Mesodermal cell (in vitro differentiated cells): ENCODE data around the gene MYH15.
A peak's percentile ranks its signal among the peaks of the same experiment; 100 is the strongest.
"Not testable (repeated sequence)": the region's sequence is repeated elsewhere in the genome, so short reads cannot be mapped to it uniquely, and the experiment has no call there.

Experiments used
- H3K27ac ChIP-seq: 2 replicates; pipeline ENCODE4 v1.7.0; 2013; ENCODE audit warnings: mild to moderate bottlenecking, low read depth, low read length, moderate library complexity; ENCODE audit not compliant: severe bottlenecking
- H3K36me3 ChIP-seq: 2 replicates; pipeline ENCODE4 v1.7.1; 2013; ENCODE audit warnings: mild to moderate bottlenecking, low read length, moderate library complexity; ENCODE audit not compliant: control insufficient read depth, insufficient read depth
- H3K4me1 ChIP-seq: one replicate; pipeline ENCODE4 v1.7.1; 2013; ENCODE audit warnings: mild to moderate bottlenecking, low read length; ENCODE audit not compliant: insufficient read depth, control insufficient read depth, poor library complexity, severe bottlenecking
- H3K4me3 ChIP-seq: 2 replicates; pipeline ENCODE4 v1.7.0; 2013; ENCODE audit warnings: low read length, control low read depth, mild to moderate bottlenecking; ENCODE audit not compliant: insufficient read depth, poor library complexity, severe bottlenecking; ENCODE audit errors: extremely low read depth
- H3K9me3 ChIP-seq: 2 replicates; pipeline ENCODE4 v1.7.1; 2013; ENCODE audit warnings: mild to moderate bottlenecking, low read length, moderate library complexity; ENCODE audit not compliant: control insufficient read depth
- WGBS, 2 experiments: methylation state at CpG; one replicate each; pipeline ENCODE4 v1.1.5; 2013; ENCODE audit warnings: missing lambda C conversion rate in 2 of 2; ENCODE audit not compliant: insufficient coverage in 2 of 2; 5-methylcytosine and 5-hydroxymethylcytosine counted together

MYH15 gene

GRCh38 chr3:108393128-108393900 lies 117.1 kb downstream of the MYH15 start:
- 83 to 92% methylated on average over 2 of the region's 3 CpGs for whole genome bisulfite sequencing, 2 experiments
- H3K27ac ChIP-seq, result no peak overlapping the region
- no peaks in the 10 kb centered on the region for H3K9me3 ChIP-seq
- no peaks in the 10 kb centered on the region for H3K4me1 ChIP-seq
- no peaks in the 10 kb centered on the region for H3K36me3 ChIP-seq
- H3K4me3 ChIP-seq, result no peak overlapping the region

- H3K9me3 ChIP-seq, result no peaks in the 10 kb centered on the region
- 83% methylated on average over 1 of the region's 3 CpGs; no CpG with 5 or more reads in 1 of the 2 experiments for WGBS, 2 experiments
- no peaks in the 10 kb centered on the region for H3K36me3 ChIP-seq
- no peak overlapping the region for H3K4me3 ChIP-seq
- H3K27ac ChIP-seq, result no peak overlapping the region
- no peaks in the 10 kb centered on the region for H3K4me1 ChIP-seq
Measured at GRCh38 chr3:108391917-108392593, 118.3 kb downstream of the MYH15 start.

DNA sequence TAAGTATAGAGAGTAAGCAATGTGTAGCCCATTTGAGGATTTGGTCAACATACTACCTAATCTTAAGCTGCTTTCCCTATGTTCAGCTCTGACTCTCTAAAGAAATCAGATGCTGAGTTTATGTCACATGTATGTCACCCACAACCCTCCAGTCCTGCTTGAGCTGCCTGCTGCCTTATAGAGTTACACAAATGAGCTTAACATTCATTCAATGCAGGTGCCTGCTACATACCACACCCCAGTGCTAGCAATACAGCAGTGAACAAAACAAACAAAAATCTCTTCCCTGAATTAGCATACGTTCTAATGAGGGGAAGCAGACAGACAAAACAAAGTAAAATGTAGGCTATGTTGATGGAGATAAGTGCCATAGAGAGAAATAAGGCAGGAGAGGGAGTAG lies 121.0 kb downstream of the MYH15 start:
- no peak overlapping the region for H3K4me3 ChIP-seq
- no peaks in the 10 kb centered on the region for H3K4me1 ChIP-seq
- H3K9me3 ChIP-seq, result no peaks in the 10 kb centered on the region
- H3K36me3 ChIP-seq, result no peaks in the 10 kb centered on the region
- no CpG with 5 or more reads among the region's 1 CpG for WGBS, 2 experiments
- H3K27ac ChIP-seq, result no peak overlapping the region

DNA sequence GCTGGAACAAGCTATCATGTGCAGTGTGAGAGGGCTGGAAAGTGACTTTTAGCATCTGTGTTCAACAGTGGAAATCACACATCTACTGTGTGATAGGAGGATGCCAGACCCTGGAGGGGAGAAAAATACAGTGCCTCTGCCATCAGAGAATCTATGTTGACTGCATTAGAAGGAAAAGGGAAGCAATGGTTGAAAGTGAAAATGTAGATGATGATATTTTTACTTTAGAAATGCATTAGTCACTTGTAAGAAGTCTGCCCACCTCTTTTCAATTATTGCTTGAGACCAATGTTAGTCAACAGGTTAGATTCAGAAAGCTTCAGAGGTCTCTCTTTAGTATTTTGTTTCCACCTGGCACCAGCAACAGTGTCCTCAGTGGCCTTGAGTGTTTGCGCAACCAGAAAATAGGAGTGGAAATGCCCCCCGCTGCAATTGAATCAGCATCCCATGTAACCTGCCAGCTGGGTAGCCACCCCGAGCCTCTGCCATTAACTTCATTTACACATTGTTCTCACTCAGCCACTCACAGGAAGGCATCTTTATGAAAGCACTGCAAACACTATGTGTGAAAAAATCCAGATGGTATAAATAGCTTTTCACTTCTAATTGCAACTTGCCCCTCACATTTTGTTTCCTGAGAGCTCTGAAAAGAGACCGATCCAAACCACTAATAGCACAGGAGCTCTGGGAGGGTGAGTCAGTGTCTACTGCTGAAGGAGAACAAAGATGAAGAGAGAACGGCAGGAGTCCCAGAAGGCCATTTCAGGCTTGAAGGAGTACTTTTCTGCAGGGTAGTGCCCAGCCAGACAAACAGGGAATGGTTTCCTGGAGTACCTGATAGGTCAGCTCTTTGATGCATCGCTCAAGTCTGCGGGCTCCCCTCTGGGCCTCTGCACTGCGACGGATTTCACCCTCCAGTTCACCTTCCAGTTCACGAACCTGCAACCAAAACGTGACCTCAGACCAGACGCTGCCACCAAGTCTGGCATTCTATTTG lies 122.0 kb downstream of the MYH15 start:
- no peaks in the 10 kb centered on the region for H3K36me3 ChIP-seq
- no peak overlapping the region for H3K4me3 ChIP-seq
- H3K4me1 ChIP-seq, result no peaks in the 10 kb centered on the region
- 79 to 87% methylated on average over 9 to 11 of the region's 12 CpGs for WGBS, 2 experiments
- no peaks in the 10 kb centered on the region for H3K9me3 ChIP-seq
- no peak overlapping the region for H3K27ac ChIP-seq

DNA sequence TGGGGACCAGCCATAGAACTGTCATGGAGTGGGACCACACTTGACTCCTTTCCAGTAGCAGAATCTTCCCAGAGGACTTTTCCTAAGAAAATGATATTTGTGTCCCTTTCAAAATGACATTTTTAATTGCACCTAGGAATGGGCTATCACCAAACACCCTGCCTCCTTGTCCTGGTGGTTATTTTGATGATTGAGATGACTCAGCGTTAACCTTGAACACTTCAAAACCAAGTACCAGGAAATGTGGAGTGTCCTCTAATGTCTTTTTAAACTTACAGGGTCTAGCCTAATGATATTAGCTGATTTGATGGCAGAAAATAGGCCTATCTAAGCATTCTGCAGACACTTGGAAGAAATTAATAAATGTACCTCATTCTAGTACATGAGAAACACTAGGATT lies 123.3 kb downstream of the MYH15 start:
- Histone ChIP-seq H3K4me3 (no peak overlapping the region), H3K9me3 (no peaks in the 10 kb centered on the region), H3K36me3 (no peaks in the 10 kb centered on the region), H3K4me1 (peaks cover under 1% of the 10 kb centered on the region), H3K27ac (no peak overlapping the region)
- WGBS, 2 experiments, result 100% methylated on average over 1 of the region's 1 CpG; no CpG with 5 or more reads in 1 of the 2 experiments

GRCh38 chr3:108383306-108383705 lies 127.1 kb downstream of the MYH15 start:
- Histone ChIP-seq H3K27ac (no peak overlapping the region), H3K36me3 (no peaks in the 10 kb centered on the region), H3K9me3 (peaks cover 5% of the 10 kb centered on the region), H3K4me1 (peaks cover 3% of the 10 kb centered on the region), H3K4me3 (no peak overlapping the region)

DNA sequence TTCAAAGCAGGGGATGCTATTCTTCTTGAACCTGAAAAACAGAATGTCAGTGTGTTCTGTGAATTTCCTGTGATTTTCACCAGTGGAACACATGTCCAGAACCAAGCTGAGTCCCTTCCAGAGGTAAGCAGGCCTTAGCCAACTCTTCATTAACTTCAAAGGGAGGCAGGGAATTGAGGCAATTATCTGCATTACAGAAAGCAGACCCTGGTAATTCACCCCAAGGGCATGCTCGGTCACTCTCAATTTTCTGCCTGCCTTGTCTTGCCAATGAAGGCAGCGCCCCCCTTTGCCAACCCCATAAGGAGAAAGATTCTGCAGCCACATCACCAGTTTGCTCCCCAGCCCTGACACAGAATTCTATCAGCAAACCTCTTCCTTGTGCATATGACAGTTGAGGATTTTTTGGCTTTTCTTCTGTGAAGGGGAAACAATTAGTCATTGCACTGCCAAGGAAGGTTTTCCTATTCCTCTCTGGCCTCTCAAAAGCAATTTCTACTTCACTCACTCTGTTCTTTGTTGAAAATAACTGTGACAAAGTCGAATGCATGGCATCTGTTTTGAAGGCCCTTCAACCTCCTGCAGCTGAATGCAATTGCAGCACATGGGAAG lies 128.8 kb downstream of the MYH15 start:
- Histone ChIP-seq H3K4me3 (no peak overlapping the region), H3K9me3 (peaks cover 5% of the 10 kb centered on the region), H3K27ac (peak overlapping the region; percentile 30), H3K4me1 (peaks cover 3% of the 10 kb centered on the region), H3K36me3 (no peaks in the 10 kb centered on the region)
- WGBS, 2 experiments, result 50% methylated on average over 1 of the region's 3 CpGs

GRCh38 chr3:108380128-108380795 lies 130.1 kb downstream of the MYH15 start:
- Histone ChIP-seq H3K4me1 (peaks cover 3% of the 10 kb centered on the region), H3K36me3 (no peaks in the 10 kb centered on the region), H3K27ac (no peak overlapping the region), H3K4me3 (no peak overlapping the region), H3K9me3 (peaks cover 5% of the 10 kb centered on the region)
- 96% methylated on average over 7 of the region's 7 CpGs for WGBS, 2 experiments

GRCh38 chr3:108378952-108379342 lies 131.4 kb downstream of the MYH15 start:
- H3K27ac ChIP-seq, H3K4me3 ChIP-seq, H3K4me1 ChIP-seq, H3K36me3 ChIP-seq, H3K9me3 ChIP-seq: not testable (repeated sequence)
- WGBS, 2 experiments, result no CpG with 5 or more reads among the region's 2 CpGs
